T-cell (primary cell): ENCODE results near the gene MEF2B. TPM values are rescaled to one million over a fixed set of nuclear protein-coding genes. Genes with fewer than 3 reads are reported as not detected.

Source experiments
- ATAC-seq, 4 experiments: fragments of 200-7000 bp in 3 of 4; fragments of 150-1000 bp in 1 of 4; cut with Tn5 transposase; replicated peaks in 1 of 4; 1 replicate in 3 of 4; 2 replicates in 1 of 4; pipeline ENCODE4 v1.10.0; 2021; ENCODE audit warnings: moderate library complexity in 3 of 4, mild to moderate bottlenecking in 2 of 4, moderate number of reproducible peaks in 1 of 4
- CTCF ChIA-PET, 2 donors: fragments of 300-600 bp; sonication (Branson Sonifier 250); formaldehyde crosslinking; loops; one replicate each; lab custom pipeline; 2022; ENCODE audit warnings: antibody characterized with exemption in 2 of 2; lab: Charles Lee
- POLR2A ChIA-PET, 2 donors: fragments of 300-600 bp; sonication (Branson Sonifier 250); formaldehyde crosslinking; loops; one replicate each; lab custom pipeline; 2022; ENCODE audit warnings: antibody characterized with exemption in 2 of 2; lab: Charles Lee
- DNase-seq, 35 experiments: peaks; one replicate each; pipeline versions ENCODE4 v3.0.0 to v3.0.0-alpha.2; 2013 to 2023
- H3K27ac ChIP-seq: one replicate; pipeline ENCODE4 v1.5.1; 2013; ENCODE audit warnings: low read length
- H3K27me3 ChIP-seq, 2 experiments: replicated peaks in 1 of 2; 1 replicate in 1 of 2; 2 replicates in 1 of 2; pipeline versions ENCODE4 v1.6.1 to v1.7.0; 2013; ENCODE audit warnings: low read length in 1 of 2, mixed read lengths in 1 of 2; ENCODE audit not compliant: control insufficient read depth in 2 of 2, insufficient read depth in 2 of 2; ENCODE audit errors: extremely low read depth in 1 of 2
- H3K36me3 ChIP-seq, 2 donors: 1 replicate in 1 of 2; 2 replicates in 1 of 2; pipeline versions ENCODE4 v1.6.1 to v1.7.0; 2013; ENCODE audit warnings: low read length in 1 of 2; ENCODE audit not compliant: control insufficient read depth in 2 of 2, insufficient read depth in 1 of 2; ENCODE audit errors: extremely low read depth in 1 of 2
- H3K4me1 ChIP-seq, 2 experiments: 1 replicate in 1 of 2; 2 replicates in 1 of 2; pipeline versions ENCODE4 v1.6.1 to v1.7.0; 2013; ENCODE audit warnings: low read length in 2 of 2, mixed read lengths in 1 of 2; ENCODE audit not compliant: insufficient read depth in 2 of 2, control insufficient read depth in 1 of 2; ENCODE audit errors: extremely low read depth in 1 of 2
- H3K4me3 ChIP-seq, 2 donors: 1 replicate in 1 of 2; 2 replicates in 1 of 2; pipeline versions ENCODE4 v1.5.1 to v1.7.0; 2013; ENCODE audit warnings: mild to moderate bottlenecking in 2 of 2, low read length in 1 of 2, moderate library complexity in 1 of 2; ENCODE audit not compliant: control insufficient read depth in 1 of 2; ENCODE audit errors: extremely low read depth in 1 of 2
- H3K9me3 ChIP-seq: 2 replicates; pipeline ENCODE4 v1.7.0; 2013
- H3K27ac Mint-ChIP-seq, 2 donors: one replicate each; pipeline ENCODE4 v1.8.0; 2020 to 2021; ENCODE audit warnings: mild to moderate bottlenecking in 2 of 2, mixed read lengths in 2 of 2
- H3K27me3 Mint-ChIP-seq, 2 donors: one replicate each; pipeline ENCODE4 v1.8.0; 2021 to 2022; ENCODE audit warnings: mixed read lengths in 2 of 2
- H3K36me3 Mint-ChIP-seq: one replicate; pipeline ENCODE4 v1.8.0; 2021; ENCODE audit warnings: mixed read lengths
- H3K4me1 Mint-ChIP-seq, 3 donors: one replicate each; pipeline ENCODE4 v1.8.0; 2020 to 2022; ENCODE audit warnings: mixed read lengths in 3 of 3, mild to moderate bottlenecking in 1 of 3
- H3K4me3 Mint-ChIP-seq, 3 donors: one replicate each; pipeline ENCODE4 v1.8.0; 2020 to 2022; ENCODE audit warnings: mild to moderate bottlenecking in 3 of 3, mixed read lengths in 3 of 3, moderate library complexity in 3 of 3
- H3K9me3 Mint-ChIP-seq, 3 donors: one replicate each; pipeline ENCODE4 v1.8.0; 2020 to 2022; ENCODE audit warnings: mixed read lengths in 3 of 3
- WGBS: methylation state at CpG from one replicate; pipeline ENCODE4 v1.1.5; 2013; ENCODE audit warnings: missing lambda C conversion rate; ENCODE audit not compliant: insufficient coverage; 5-methylcytosine and 5-hydroxymethylcytosine counted together
- total RNA-seq, 35 experiments: library from RNA in 6 of 35; stranded (reverse) in 6 of 35; fragments of 120-200 nt in 1 of 35; gene quantifications; one replicate each; pipeline versions ENCODE4 v1.2.1 to v1.2.4 and lab custom pipeline; 2013 to 2026

The MEF2B gene
- total RNA-seq, 5 donors from 2014 or later (not counting 1 experiment from before 2014, with no cell fraction given) = 3.3 to 6.4 (median 6.0) TPM

GRCh38 chr19:19095691-19096090 lies 74.4 kb downstream of the MEF2B start:
- Mint-ChIP-seq H3K27me3 (no peaks in the 10 kb centered on the region), H3K4me3 (no peak overlapping the region), H3K27ac (no peak overlapping the region), H3K9me3 (no peaks in the 10 kb centered on the region), H3K36me3 (peaks cover 18% of the 10 kb centered on the region), H3K4me1 (no peaks in the 10 kb centered on the region)
- Histone ChIP-seq H3K4me3 (no peak overlapping the region), H3K9me3 (no peaks in the 10 kb centered on the region), H3K27ac (no peak overlapping the region), H3K27me3 (no peaks in the 10 kb centered on the region), H3K4me1 (no peaks in the 10 kb centered on the region), H3K36me3 (peaks cover 17 to 34% of the 10 kb centered on the region in 2 donors)
- ATAC-seq = no peak
- DNase-seq = no peak
- ChIA-PET POLR2A (no interaction called here), CTCF (no interaction called here)
- 88% methylated on average over 8 of the region's 11 CpGs for WGBS

Other genes with a start within 250 kb of the MEF2B start
- 1 to 10 TPM in 4 of 5 donors, under 1 TPM in 1; 0.93 to 1.9 (median 1.3) TPM for gene HOMER3, start 229.0 kb downstream of the MEF2B start, total RNA-seq
- gene SUGP2, start 136.7 kb downstream of the MEF2B start, total RNA-seq = 100 to 1,000 TPM; 114 to 139 (median 119) TPM
- gene ARMC6, start 136.7 kb downstream of the MEF2B start, total RNA-seq = 10 to 100 TPM; 12.8 to 22.7 (median 18.7) TPM
- gene SLC25A42, start 106.3 kb downstream of the MEF2B start, total RNA-seq = 10 to 100 TPM; 24.9 to 35.0 (median 30.5) TPM
- gene TMEM161A, start 31.8 kb downstream of the MEF2B start, total RNA-seq = 10 to 100 TPM; 14.3 to 36.7 (median 34.4) TPM
- gene BORCS8, start 21.9 kb upstream of the MEF2B start, total RNA-seq = 10 to 100 TPM; 16.5 to 44.3 (median 35.5) TPM
- 10 to 100 TPM; 63.8 to 92.8 (median 85.4) TPM for gene RFXANK, start 22.0 kb upstream of the MEF2B start, total RNA-seq
- gene NR2C2AP, start 33.2 kb upstream of the MEF2B start, total RNA-seq = 10 to 100 TPM; 17.8 to 32.2 (median 28.6) TPM
- under 1 TPM in 2 of 5 donors, not detected in 3; 0.03 to 0.10 TPM for gene NCAN, start 41.7 kb upstream of the MEF2B start, total RNA-seq
- not detected for gene TM6SF2, start 103.0 kb upstream of the MEF2B start, total RNA-seq
- gene SUGP1, start 150.2 kb upstream of the MEF2B start, total RNA-seq = 10 to 100 TPM; 59.5 to 89.8 (median 87.4) TPM
- gene MAU2, start 150.6 kb upstream of the MEF2B start, total RNA-seq = 100 to 1,000 TPM; 143 to 159 (median 150) TPM
- gene GATAD2A, start 235.4 kb upstream of the MEF2B start, total RNA-seq = 100 to 1,000 TPM; 114 to 144 (median 133) TPM